ENCODE results near the gene TSPAN9.
A peak's percentile ranks its signal among the peaks of the same experiment; 100 is the strongest.

TSPAN9 gene

DNA sequence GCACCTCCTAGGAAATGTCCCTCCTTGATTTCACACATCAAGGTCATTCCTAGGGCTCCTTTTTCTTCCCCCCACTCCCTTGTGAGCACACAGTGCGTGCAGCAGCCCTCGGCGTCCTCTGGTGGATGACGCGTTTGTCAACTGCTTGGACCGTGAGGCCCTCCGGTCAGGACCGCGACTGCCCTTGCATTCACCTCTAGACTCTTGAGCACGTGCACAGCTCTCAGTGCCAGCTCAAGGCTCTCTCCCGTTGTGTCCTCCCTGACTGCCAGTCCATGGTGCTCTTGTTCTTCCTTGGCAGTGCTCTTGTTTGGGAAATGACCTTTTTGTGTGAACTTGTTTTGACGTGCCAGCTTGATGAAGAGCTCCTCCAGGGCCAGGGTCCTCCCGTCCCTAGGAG is 67.9 kb downstream of the TSPAN9 start:
- DNase-seq = peak in 1 of 2 experiments; percentile 32

GRCh38 chr12:3145546-3146310 is 68.5 kb downstream of the TSPAN9 start:
- DNase-seq = no peak

DNA sequence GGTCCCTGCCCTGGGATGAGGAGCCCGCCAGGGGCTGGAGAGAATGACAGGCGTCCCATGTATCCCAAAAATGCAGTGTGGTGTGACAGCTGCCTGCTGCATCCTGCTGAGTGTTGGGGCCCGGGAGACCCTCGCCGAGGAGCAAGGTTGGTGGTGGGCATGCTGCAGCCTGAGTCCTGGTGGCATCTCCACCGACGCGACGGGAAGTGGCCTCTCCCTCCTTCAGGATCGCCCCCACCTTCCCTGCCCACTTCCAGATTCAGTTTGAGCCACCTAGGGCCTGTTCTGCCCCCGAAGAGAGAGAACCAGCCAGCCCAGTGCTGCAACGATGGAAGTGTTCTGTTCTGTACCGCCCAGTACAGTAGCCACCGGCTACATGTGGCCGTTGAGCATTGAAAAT is 70.1 kb downstream of the TSPAN9 start:
- no peak for DNase-seq

GRCh38 chr12:3148366-3149000 is 71.3 kb downstream of the TSPAN9 start:
- DNase-seq = no peak

- DNase-seq = no peak
These were observed 72.5 kb downstream of the TSPAN9 start for GRCh38 chr12:3149515-3150307.

GRCh38 chr12:3150308-3150670 is 73.1 kb downstream of the TSPAN9 start:
- DNase-seq = no peak

- no peak for DNase-seq
These were observed 74.0 kb downstream of the TSPAN9 start for GRCh38 chr12:3150931-3151835.

- DNase-seq = no peak
These were observed 74.9 kb downstream of the TSPAN9 start for GRCh38 chr12:3152011-3152511.

GRCh38 chr12:3152892-3153291 is 75.7 kb downstream of the TSPAN9 start:
- no peak for DNase-seq

- no peak for DNase-seq
These were observed 76.8 kb downstream of the TSPAN9 start for GRCh38 chr12:3154006-3154405.

GRCh38 chr12:3155702-3156370 is 78.7 kb downstream of the TSPAN9 start:
- DNase-seq = no peak

DNA sequence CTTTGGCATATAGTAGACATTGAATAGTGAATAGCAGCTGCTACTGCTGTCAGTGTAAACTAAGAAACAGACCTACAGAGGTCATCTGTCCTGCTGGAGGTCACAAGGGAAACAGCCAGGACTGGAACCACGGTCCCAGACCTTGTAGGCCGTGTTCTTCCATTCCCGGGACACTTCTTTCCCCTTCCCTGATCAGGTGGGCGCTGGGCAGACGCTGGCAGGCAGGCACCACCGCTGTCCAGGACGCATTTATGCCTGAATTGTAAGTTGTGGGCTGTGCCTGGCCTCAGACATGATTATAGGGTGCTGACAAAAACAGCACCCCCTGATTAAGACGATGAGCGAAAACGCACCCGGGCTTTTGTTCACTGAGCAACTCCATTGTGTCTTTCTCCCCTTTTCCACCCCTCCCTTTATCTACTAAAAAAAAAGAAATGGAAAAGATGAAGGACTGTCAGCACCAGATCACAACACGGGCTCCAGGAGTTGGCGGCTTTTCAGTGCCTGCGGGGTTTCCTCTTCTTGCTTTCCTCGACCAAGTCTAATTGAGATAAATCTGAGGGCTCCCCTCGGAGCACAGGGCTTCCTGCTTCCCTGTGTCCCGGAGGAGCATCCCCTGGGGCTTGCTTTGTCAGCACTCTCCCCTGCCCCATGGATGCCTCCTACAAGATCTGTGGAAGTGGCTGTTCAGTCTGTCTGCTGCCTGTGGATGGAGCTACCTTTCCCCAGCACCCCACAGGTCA is 80.6 kb downstream of the TSPAN9 start:
- DNase-seq = no peak

DNA sequence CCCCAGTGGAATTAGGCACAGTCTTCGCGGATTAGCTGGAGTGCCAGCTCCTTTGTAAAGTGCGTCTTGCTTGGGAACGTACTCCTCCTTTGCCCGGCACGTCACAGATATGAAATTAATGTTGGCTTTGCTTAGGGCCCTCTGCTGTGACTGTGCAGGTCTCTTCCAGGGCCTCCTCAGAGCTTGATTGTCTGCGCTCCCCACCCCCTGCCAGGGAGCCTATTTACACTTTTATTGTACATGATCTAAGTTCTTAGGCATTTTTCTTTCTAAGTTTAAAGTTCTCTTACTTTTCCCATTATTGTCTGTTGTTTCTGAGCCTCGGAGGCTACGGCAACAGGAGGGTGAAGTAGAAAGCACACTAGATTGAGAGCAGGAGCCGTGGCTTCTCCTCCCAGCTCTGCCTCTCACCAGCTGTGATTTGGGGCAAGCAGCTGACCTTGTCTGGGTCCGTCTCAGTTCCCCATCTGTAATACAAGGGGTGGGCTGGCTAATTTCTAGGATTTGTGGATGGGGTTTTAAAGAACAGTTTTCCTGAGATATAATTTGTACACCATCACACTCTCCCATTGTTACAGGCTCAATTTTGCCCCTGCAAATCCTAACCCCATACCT is 81.8 kb downstream of the TSPAN9 start:
- no peak for DNase-seq

GRCh38 chr12:3160081-3160480 is 82.9 kb downstream of the TSPAN9 start:
- DNase-seq = no peak

- DNase-seq = no peak
These were observed 84.7 kb downstream of the TSPAN9 start for GRCh38 chr12:3161861-3162260.

DNA sequence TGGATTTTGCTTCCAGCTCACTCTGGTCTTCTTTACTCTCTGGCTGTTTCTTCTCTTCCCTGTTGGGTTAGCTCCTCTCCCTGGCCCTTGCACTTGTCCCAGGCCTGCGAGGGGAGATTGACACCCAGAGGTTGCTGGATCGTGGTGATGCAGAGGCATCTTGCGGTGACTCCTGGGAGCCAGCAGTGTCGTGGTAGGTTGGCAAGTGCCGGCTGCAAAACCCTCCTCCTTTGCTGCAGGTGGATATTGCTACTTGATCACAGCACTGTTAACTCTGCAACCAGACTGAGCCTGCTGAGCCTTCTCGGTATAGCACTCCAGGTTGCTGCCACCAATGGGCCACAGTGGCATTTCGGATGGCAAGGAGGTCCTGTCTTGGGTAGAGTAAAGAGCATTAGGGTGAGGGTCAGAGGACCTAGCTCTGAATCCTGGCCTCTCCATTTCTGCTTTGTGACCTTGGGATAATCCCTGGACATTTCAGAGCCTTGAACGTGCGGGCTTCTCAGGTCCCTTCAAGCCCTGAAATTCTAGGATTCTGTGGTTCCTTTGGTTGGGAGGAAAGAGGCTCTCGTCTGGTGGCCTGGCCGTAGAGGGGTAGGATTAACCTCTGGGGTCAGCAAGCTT is 87.4 kb downstream of the TSPAN9 start:
- DNase-seq = no peak

GRCh38 chr12:3165078-3165980 is 88.2 kb downstream of the TSPAN9 start:
- DNase-seq = no peak

DNA sequence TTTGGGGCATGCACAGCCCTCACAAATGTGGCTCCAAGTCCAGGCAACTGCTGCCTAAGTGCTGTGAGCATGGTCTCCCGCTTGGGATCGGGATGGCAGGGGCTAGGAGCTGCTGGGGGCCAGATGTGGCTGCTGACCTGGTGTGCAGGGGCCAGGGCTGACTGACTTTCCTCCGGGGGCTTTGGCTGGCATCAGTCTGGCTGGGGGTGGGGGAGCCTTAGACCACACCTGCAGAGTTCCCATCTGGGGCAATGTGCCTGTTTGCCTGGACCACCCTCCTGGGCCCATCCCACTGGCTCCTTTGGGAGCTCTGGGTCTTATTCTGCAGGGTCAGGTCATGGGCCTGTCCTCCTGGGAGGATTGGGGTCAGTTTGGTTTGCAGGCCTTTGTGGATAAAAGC is 90.5 kb downstream of the TSPAN9 start:
- DNase-seq = no peak

Measured in SHP77 (cell line).